Hematopoietic multipotent progenitor cell treated with erythropoietin and hydrocortisone succinate and interleukin-3 and kit ligand, for 15 days (in vitro differentiated cells): ENCODE measurements around the gene EFHD1.
"Not testable (repeated sequence)": the region's sequence is repeated elsewhere in the genome, so short reads cannot be mapped to it uniquely, and the experiment has no call there.

Experiments
- DNase-seq: peaks from one replicate; pipeline ENCODE4 v3.0.0-alpha.2; 2015; ENCODE audit warnings: low spot score

The EFHD1 gene

GRCh38 chr2:232621186-232621585, 12.2 kb upstream of the EFHD1 start:
- no peak for DNase-seq

- DNase-seq: no peak
Observed at GRCh38 chr2:232622563-232622962, 10.8 kb upstream of the EFHD1 start.

- DNase-seq: no peak
Observed at GRCh38 chr2:232623768-232624765, 9.3 kb upstream of the EFHD1 start.

GRCh38 chr2:232626584-232626983, 6.8 kb upstream of the EFHD1 start:
- no peak for DNase-seq

GRCh38 chr2:232628466-232629128, 4.8 kb upstream of the EFHD1 start:
- DNase-seq: no peak

GRCh38 chr2:232629129-232629475, 4.3 kb upstream of the EFHD1 start:
- DNase-seq: no peak

GRCh38 chr2:232632229-232632903, 1.0 kb upstream of the EFHD1 start:
- no peak for DNase-seq

GRCh38 chr2:232632904-232633412, 446 bp upstream of the EFHD1 start:
- DNase-seq: no peak

GRCh38 chr2:232634206-232635150, 1.1 kb downstream of the EFHD1 start:
- DNase-seq: no peak

- not testable (repeated sequence) for DNase-seq
Observed at GRCh38 chr2:232635376-232635775, 2.0 kb downstream of the EFHD1 start.

GRCh38 chr2:232635820-232636219, 2.4 kb downstream of the EFHD1 start:
- DNase-seq: no peak

GRCh38 chr2:232636788-232637420, 3.5 kb downstream of the EFHD1 start:
- no peak for DNase-seq

- no peak for DNase-seq
Observed at GRCh38 chr2:232637866-232638583, 4.6 kb downstream of the EFHD1 start.

GRCh38 chr2:232641153-232641848, 7.9 kb downstream of the EFHD1 start:
- no peak for DNase-seq

GRCh38 chr2:232643147-232643425, 9.7 kb downstream of the EFHD1 start:
- DNase-seq: no peak

- no peak for DNase-seq
Observed at GRCh38 chr2:232643813-232644347, 10.5 kb downstream of the EFHD1 start.

- no peak for DNase-seq
Observed at GRCh38 chr2:232645061-232645460, 11.7 kb downstream of the EFHD1 start.

- no peak for DNase-seq
Observed at GRCh38 chr2:232646726-232647125, 13.3 kb downstream of the EFHD1 start.

- no peak for DNase-seq
Observed at GRCh38 chr2:232647261-232647660, 13.9 kb downstream of the EFHD1 start.

- no peak for DNase-seq
Observed at GRCh38 chr2:232649033-232649432, 15.6 kb downstream of the EFHD1 start.
